ENCODE results near the gene FNBP1. TPM values are rescaled to one million over a fixed set of nuclear protein-coding genes. Genes with fewer than 3 reads are reported as not detected.

The FNBP1 gene
- total RNA-seq, 2 experiments from 2014 or later = 266 to 268 TPM

DNA sequence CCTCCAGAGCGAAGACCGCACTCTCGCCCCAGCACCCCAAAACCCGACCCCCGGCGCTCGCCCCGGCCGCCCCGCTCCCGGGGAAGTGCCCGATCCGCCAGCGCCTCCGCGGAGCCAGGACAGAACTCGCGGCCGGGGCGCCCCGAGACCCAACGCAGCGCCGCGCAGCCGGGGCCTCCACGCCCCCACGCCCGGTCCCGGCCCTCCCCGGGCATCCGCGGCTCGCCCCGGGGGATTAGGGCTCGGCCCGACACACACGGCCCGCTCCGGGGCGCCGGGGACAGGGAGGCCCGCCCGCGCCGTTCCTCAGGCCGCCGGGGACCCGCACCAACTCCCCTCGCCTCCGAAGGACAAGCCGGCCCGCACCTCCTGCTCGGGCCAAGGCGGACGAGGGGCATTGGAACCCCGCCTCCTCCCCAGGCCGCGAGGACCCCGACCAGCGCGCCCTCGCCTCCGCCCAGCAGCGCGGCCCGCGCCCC, 544 bp downstream of the FNBP1 start:
- ATAC-seq = no peak
- H3K4me1 Mint-ChIP-seq (ENCODE audit: low read depth) = peaks cover 34% of the 10 kb centered on the region
- intact Hi-C loops (cut with micrococcal nuclease) = no loop called here
- H3K9me3 Mint-ChIP-seq = no peaks in the 10 kb centered on the region
- no peaks in the 10 kb centered on the region for H3K27me3 Mint-ChIP-seq
- no peak for DNase-seq
- CTCF ChIA-PET = interaction anchor here (0.8 to 1.4 kb wide), 4 partner anchors 10 to 157 kb away, joined by 3 to 4 read pairs (median 3); no protein-coding TSS in a partner anchor
- peak overlapping the region; percentile 100 for H3K27ac Mint-ChIP-seq
- peaks cover 38% of the 10 kb centered on the region for H3K36me3 Mint-ChIP-seq (ENCODE audit: low read depth)
- POLR2A ChIA-PET = interaction anchor here (0.6 to 10.1 kb wide), 21 partner anchors 8 to 174 kb away, joined by 3 to 110 read pairs (median 4); partner anchors contain the start of gene GPR107
- TF ChIP-seq, protein P1, sequence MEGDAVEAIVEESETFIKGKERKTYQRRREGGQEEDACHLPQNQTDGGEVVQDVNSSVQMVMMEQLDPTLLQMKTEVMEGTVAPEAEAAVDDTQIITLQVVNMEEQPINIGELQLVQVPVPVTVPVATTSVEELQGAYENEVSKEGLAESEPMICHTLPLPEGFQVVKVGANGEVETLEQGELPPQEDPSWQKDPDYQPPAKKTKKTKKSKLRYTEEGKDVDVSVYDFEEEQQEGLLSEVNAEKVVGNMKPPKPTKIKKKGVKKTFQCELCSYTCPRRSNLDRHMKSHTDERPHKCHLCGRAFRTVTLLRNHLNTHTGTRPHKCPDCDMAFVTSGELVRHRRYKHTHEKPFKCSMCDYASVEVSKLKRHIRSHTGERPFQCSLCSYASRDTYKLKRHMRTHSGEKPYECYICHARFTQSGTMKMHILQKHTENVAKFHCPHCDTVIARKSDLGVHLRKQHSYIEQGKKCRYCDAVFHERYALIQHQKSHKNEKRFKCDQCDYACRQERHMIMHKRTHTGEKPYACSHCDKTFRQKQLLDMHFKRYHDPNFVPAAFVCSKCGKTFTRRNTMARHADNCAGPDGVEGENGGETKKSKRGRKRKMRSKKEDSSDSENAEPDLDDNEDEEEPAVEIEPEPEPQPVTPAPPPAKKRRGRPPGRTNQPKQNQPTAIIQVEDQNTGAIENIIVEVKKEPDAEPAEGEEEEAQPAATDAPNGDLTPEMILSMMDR (IDR thresholded peaks at IDR 0.05) = no peak
- peak overlapping the region; percentile 97 for H3K4me3 Mint-ChIP-seq

DNA sequence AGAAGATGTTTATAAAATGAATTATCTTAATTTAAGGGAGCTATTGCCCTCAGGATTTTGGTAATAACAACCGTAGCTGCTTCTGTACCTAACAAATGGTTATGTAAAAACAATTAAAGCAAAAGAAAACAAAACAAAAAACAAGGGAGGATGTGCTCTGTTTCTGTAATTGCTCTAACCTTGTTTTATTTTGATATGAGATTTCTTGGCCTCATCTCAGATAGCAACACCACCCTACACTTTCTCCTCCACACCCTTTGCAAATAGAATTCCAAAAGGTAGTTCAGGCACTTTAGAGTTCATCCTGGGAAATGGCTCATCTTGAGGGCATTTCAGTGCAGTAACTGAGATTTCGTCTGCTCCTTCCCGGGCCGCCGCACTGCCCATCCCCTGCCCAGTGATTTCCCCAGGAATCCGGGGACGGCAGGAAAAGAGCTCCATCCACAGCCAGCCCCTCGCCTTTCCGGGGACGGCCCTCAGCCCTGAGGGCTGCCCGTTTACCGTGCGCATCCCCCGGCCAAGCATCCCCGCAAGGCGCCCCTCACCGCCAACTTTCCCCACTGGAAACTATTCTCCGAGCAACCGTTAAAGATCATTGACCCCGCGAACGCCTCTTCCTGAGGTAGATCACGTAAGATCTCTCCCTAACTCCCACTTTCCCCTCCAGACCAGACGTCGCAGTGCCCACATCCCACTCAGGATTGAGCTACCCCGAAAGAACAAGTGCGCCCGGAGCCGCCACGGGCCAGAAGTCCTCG, 1.2 kb downstream of the FNBP1 start:
- peak overlapping the region; percentile 100 for H3K27ac Mint-ChIP-seq
- TF ChIP-seq, protein P1 (IDR thresholded peaks at IDR 0.05) = no peak
- intact Hi-C loops (cut with micrococcal nuclease) = loop anchor here (2.0 kb wide), 1 partner anchor 155 kb away; no protein-coding TSS in a partner anchor
- ChIA-PET CTCF (interaction anchor here (0.6 to 1.4 kb wide), 5 partner anchors 87 to 156 kb away, joined by 3 to 4 read pairs (median 3); no protein-coding TSS in a partner anchor), POLR2A (interaction anchor here (0.6 to 10.1 kb wide), 21 partner anchors 8 to 174 kb away, joined by 3 to 110 read pairs (median 4); partner anchors contain the start of gene GPR107)
- no peak for DNase-seq
- no peak for ATAC-seq
- H3K36me3 Mint-ChIP-seq (ENCODE audit: low read depth) = peaks cover 43% of the 10 kb centered on the region
- H3K4me3 Mint-ChIP-seq = peak overlapping the region; percentile 97
- no peaks in the 10 kb centered on the region for H3K27me3 Mint-ChIP-seq
- no peaks in the 10 kb centered on the region for H3K9me3 Mint-ChIP-seq
- H3K4me1 Mint-ChIP-seq (ENCODE audit: low read depth) = peaks cover 40% of the 10 kb centered on the region

DNA sequence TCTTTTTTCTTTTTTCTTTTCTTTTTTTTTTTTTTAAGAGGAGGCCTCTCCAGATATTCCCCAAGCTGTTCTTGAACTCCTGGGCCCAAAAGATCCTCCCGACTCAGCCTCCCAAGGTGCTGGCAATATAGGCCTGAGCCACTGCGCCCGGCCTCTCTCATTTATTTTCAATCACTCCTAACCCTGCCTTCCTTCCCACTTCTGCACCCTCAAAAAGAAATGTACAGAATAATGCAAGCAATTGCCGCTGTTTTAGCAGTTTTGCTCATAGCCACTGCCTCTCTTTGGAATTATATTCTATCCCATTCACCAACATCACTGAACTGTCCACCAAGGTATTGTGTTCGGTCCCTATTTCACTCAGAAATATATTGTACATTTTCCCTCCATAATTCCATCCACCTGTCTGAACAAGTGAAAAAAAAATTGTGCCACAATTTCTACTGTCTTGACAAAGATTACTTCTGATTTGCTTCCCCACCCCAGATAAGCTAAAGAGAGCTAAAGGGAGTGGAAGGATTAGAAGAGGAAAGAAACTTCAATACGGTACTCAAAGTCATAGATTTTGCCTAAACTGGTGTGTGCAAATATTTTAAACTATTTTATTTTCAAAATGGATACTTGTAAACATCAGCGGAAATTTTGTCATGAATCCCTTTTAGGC, 1.9 kb downstream of the FNBP1 start:
- no peaks in the 10 kb centered on the region for H3K27me3 Mint-ChIP-seq
- no peaks in the 10 kb centered on the region for H3K9me3 Mint-ChIP-seq
- H3K36me3 Mint-ChIP-seq (ENCODE audit: low read depth) = peaks cover 50% of the 10 kb centered on the region
- H3K4me1 Mint-ChIP-seq (ENCODE audit: low read depth) = peaks cover 45% of the 10 kb centered on the region
- ChIA-PET CTCF (interaction anchor here (0.6 to 2.6 kb wide), 5 partner anchors 88 to 156 kb away, joined by 3 to 18 read pairs (median 3); no protein-coding TSS in a partner anchor), POLR2A (interaction anchor here (0.9 to 10.1 kb wide), 21 partner anchors 9 to 173 kb away, joined by 3 to 110 read pairs (median 5); partner anchors contain the start of gene GPR107)
- TF ChIP-seq, protein P1 (IDR thresholded peaks at IDR 0.05) = no peak
- H3K4me3 Mint-ChIP-seq = peak overlapping the region; percentile 97
- DNase-seq = peak; percentile 41
- peak overlapping the region; percentile 100 for H3K27ac Mint-ChIP-seq
- ATAC-seq = no peak
- intact Hi-C loops (cut with micrococcal nuclease) = loop anchor here (2.0 kb wide), 1 partner anchor 154 kb away; no protein-coding TSS in a partner anchor

DNA sequence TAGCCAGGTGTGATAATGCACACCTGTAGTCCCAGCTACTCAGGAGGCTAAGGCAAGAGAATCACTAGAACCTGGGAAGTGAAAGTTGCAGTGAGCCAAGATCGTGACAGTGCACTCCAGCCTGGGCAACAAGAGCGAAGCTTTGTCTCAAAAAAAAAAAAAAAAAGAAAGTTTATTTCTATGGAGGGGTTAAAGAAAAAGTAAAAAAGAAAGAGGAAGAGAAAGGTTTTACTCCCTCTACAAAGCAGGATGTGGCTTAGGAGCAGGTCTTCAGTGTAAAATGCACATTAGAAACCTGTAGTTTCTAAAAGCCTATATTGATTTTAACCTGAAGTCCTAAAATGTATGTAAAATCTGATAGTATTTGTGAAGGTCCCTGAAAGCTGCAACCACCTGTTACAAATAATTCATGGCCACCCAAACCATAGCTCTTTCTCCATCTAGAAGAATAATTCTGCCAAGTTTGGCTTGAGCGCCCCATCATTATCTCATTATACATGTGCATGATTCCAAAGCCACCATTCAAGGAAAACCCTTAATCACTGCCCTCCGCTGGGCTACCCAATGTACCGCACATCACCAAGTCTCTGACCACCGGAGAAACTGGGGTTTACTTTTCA, 3.4 kb downstream of the FNBP1 start:
- Mint-ChIP-seq H3K4me3 (peak overlapping the region; percentile 97), H3K4me1 (ENCODE audit: low read depth) (peaks cover 45% of the 10 kb centered on the region)
- CTCF ChIA-PET = interaction anchor here (0.9 to 2.6 kb wide), 17 partner anchors 9 to 200 kb away, joined by 3 to 18 read pairs (median 5); partner anchors contain the start of gene GPR107

More for the DNA sequence above, 3.4 kb downstream of the FNBP1 start:
- H3K9me3 Mint-ChIP-seq = no peaks in the 10 kb centered on the region
- intact Hi-C loops (cut with micrococcal nuclease) = loop anchor here (2.0 to 5.0 kb wide), 3 partner anchors 47 to 153 kb away; no protein-coding TSS in a partner anchor
- peak; percentile 34 for DNase-seq
- POLR2A ChIA-PET = interaction anchor here (0.6 to 10.1 kb wide), 23 partner anchors 9 to 204 kb away, joined by 3 to 110 read pairs (median 5); partner anchors contain the start of gene GPR107
- TF ChIP-seq, protein P1 (IDR thresholded peaks at IDR 0.05) = no peak
- H3K27ac Mint-ChIP-seq = peak overlapping the region; percentile 100
- ATAC-seq = no peak
- H3K36me3 Mint-ChIP-seq (ENCODE audit: low read depth) = peaks cover 64% of the 10 kb centered on the region
- no peaks in the 10 kb centered on the region for H3K27me3 Mint-ChIP-seq
